SK-N-MC (cell line): ENCODE measurements around the gene AIMP1.

ENCODE experiments used
- EZH2 ChIP-seq: fragments of 200-600 bp; sonication (generic); IDR thresholded peaks from one replicate; pipeline ENCODE4 v1.6.1; 2017; ENCODE audit warnings: antibody characterized with exemption
- FOXP2 ChIP-seq: optimal IDR thresholded peaks from 2 replicates; pipeline ENCODE3; 2011; ENCODE audit warnings: mild to moderate bottlenecking, moderate library complexity; ENCODE audit not compliant: insufficient read depth; ENCODE audit errors: extremely low read length, control extremely low read depth
- POLR2AphosphoS5 ChIP-seq: IDR thresholded peaks from 2 replicates; pipeline ENCODE4 v1.6.1; 2012; ENCODE audit warnings: mild to moderate bottlenecking, low read depth, low read length, borderline replicate concordance

- TF ChIP-seq POLR2AphosphoS5 (no peak), EZH2 (no peak), FOXP2 (no peak)
These were observed 39.1 kb upstream of the AIMP1 start for GRCh38 chr4:106277140-106277675.
